OCI-LY1 (cell line): ENCODE data around the gene DEPP1.

Experiments used
- H2AFZ ChIP-seq: fragments of 200-600 bp; sonication (generic), shearing (Covaris generic); 2 replicates; pipeline ENCODE4 v1.6.0; 2014; ENCODE audit warnings: antibody characterized with exemption, mild to moderate bottlenecking, low read length
- H3F3A ChIP-seq: fragments of 200-600 bp; sonication (generic), shearing (Covaris generic); 2 replicates; pipeline ENCODE4 v1.6.0; 2014; ENCODE audit warnings: mild to moderate bottlenecking, antibody characterized with exemption, low read length, moderate library complexity; ENCODE audit not compliant: insufficient read depth
- H3K27ac ChIP-seq: fragments of 200-600 bp; sonication (generic); 2 replicates; pipeline ENCODE4 v1.5.1; 2014; ENCODE audit warnings: low read length, mixed run types, mild to moderate bottlenecking, low read depth; ENCODE audit not compliant: poor library complexity, severe bottlenecking
- H3K27me3 ChIP-seq: fragments of 200-600 bp; sonication (generic); 2 replicates; pipeline ENCODE4 v1.6.0; 2014; ENCODE audit warnings: antibody characterized with exemption, mild to moderate bottlenecking, low read length, moderate library complexity; ENCODE audit not compliant: insufficient read depth
- H3K36me3 ChIP-seq: fragments of 200-600 bp; sonication (generic); 2 replicates; pipeline ENCODE4 v1.6.1; 2014; ENCODE audit warnings: mild to moderate bottlenecking, antibody characterized with exemption, low read length, moderate library complexity, mixed read lengths; ENCODE audit not compliant: insufficient read depth
- H3K4me1 ChIP-seq: fragments of 200-600 bp; sonication (generic); 2 replicates; pipeline ENCODE4 v1.5.1; 2014; ENCODE audit warnings: mild to moderate bottlenecking, low read length, moderate library complexity; ENCODE audit not compliant: insufficient read depth, severe bottlenecking
- H3K4me2 ChIP-seq: fragments of 200-600 bp; sonication (generic), shearing (Covaris generic); 2 replicates; pipeline ENCODE4 v1.6.1; 2014; ENCODE audit warnings: low read length
- H3K4me3 ChIP-seq: fragments of 200-600 bp; sonication (generic); 2 replicates; pipeline ENCODE4 v1.5.1; 2014; ENCODE audit warnings: low read length, low read depth, mild to moderate bottlenecking, mixed read lengths; ENCODE audit not compliant: poor library complexity, severe bottlenecking
- H3K79me2 ChIP-seq: fragments of 200-600 bp; shearing (Covaris generic); 2 replicates; pipeline ENCODE4 v1.6.1; 2016; ENCODE audit warnings: mixed run types, low read length, mixed read lengths; ENCODE audit not compliant: insufficient read depth
- H3K9ac ChIP-seq: fragments of 200-600 bp; sonication (generic), shearing (Covaris generic); 2 replicates; pipeline ENCODE4 v1.6.1; 2014; ENCODE audit warnings: mild to moderate bottlenecking, low read length, mixed read lengths
- H3K9me2 ChIP-seq: fragments of 200-600 bp; sonication (generic), shearing (Covaris generic); 2 replicates; pipeline ENCODE4 v1.6.1; 2014; ENCODE audit warnings: low read depth, mild to moderate bottlenecking, low read length, mixed read lengths
- H3K9me3 ChIP-seq: fragments of 200-600 bp; shearing (Covaris generic); 2 replicates; pipeline ENCODE4 v1.6.1; 2014; ENCODE audit warnings: low read length, mixed read lengths
- H4K20me1 ChIP-seq: fragments of 200-600 bp; sonication (generic), shearing (Covaris generic); 2 replicates; pipeline ENCODE4 v1.6.0; 2016; ENCODE audit warnings: mild to moderate bottlenecking, low read length; ENCODE audit not compliant: insufficient read depth
- CTCF ChIP-seq: fragments of 200-600 bp; sonication (generic), shearing (Covaris generic); IDR thresholded peaks from 2 replicates; pipeline ENCODE4 v1.5.1; 2017; ENCODE audit warnings: mild to moderate bottlenecking, antibody characterized with exemption, low read length, moderate library complexity, mixed read lengths
- EZH2 ChIP-seq: fragments of 200-600 bp; sonication (generic), shearing (Covaris generic); IDR thresholded peaks from 2 replicates; pipeline ENCODE4 v1.8.0; 2017; ENCODE audit warnings: borderline replicate concordance, mixed run types, mild to moderate bottlenecking, antibody characterized with exemption, low read length, moderate library complexity, mixed read lengths

The DEPP1 gene

GRCh38 chr10:44950326-44951225, 28.0 kb downstream of the DEPP1 start:
- no peaks in the 10 kb centered on the region for H3K4me1 ChIP-seq
- no peaks in the 10 kb centered on the region for H3K36me3 ChIP-seq

GRCh38 chr10:44949915-44950314, 28.7 kb downstream of the DEPP1 start:
- Histone ChIP-seq H3F3A (no peaks in the 10 kb centered on the region), H3K79me2 (no peaks in the 10 kb centered on the region), H3K4me1 (no peaks in the 10 kb centered on the region), H3K4me3 (no peak overlapping the region), H3K9ac (no peak overlapping the region), H3K27ac (no peak overlapping the region), H3K36me3 (no peaks in the 10 kb centered on the region), H4K20me1 (no peaks in the 10 kb centered on the region), H3K9me2 (no peaks in the 10 kb centered on the region), H3K27me3 (no peaks in the 10 kb centered on the region), H3K9me3 (no peaks in the 10 kb centered on the region), H2AFZ (no peak overlapping the region), H3K4me2 (no peak overlapping the region)
- TF ChIP-seq EZH2 (no peak), CTCF (no peak)

More at GRCh38 chr10:44950326-44951225, 28.0 kb downstream of the DEPP1 start:
- TF ChIP-seq CTCF (no peak), EZH2 (no peak)
- H3K79me2 ChIP-seq = no peaks in the 10 kb centered on the region
- no peak overlapping the region for H3K4me2 ChIP-seq
- no peak overlapping the region for H3K4me3 ChIP-seq
- no peaks in the 10 kb centered on the region for H3F3A ChIP-seq
- no peaks in the 10 kb centered on the region for H4K20me1 ChIP-seq
- no peaks in the 10 kb centered on the region for H3K9me2 ChIP-seq
- no peaks in the 10 kb centered on the region for H3K27me3 ChIP-seq
- no peaks in the 10 kb centered on the region for H3K9me3 ChIP-seq
- no peak overlapping the region for H3K9ac ChIP-seq
- H2AFZ ChIP-seq = no peak overlapping the region
- H3K27ac ChIP-seq = no peak overlapping the region

GRCh38 chr10:44949127-44949802, 29.3 kb downstream of the DEPP1 start:
- Histone ChIP-seq H3K9ac (no peak overlapping the region), H2AFZ (no peak overlapping the region), H3K9me3 (no peaks in the 10 kb centered on the region), H3K27me3 (no peaks in the 10 kb centered on the region), H3K4me1 (no peaks in the 10 kb centered on the region), H3K79me2 (no peaks in the 10 kb centered on the region), H3K4me2 (no peak overlapping the region), H4K20me1 (no peaks in the 10 kb centered on the region), H3K36me3 (no peaks in the 10 kb centered on the region), H3F3A (no peaks in the 10 kb centered on the region), H3K9me2 (no peaks in the 10 kb centered on the region), H3K27ac (no peak overlapping the region), H3K4me3 (no peak overlapping the region)
- TF ChIP-seq EZH2 = no peak
- TF ChIP-seq CTCF = no peak
